K562 (cell line): ENCODE measurements around the gene RHOT1. TPM values are rescaled to one million over a fixed set of nuclear protein-coding genes. Genes with fewer than 3 reads are reported as not detected.

ENCODE experiments used
- CBX3 ChIP-seq, 2 experiments: IDR thresholded peaks; 1 replicate in 1 of 2; 2 replicates in 1 of 2; pipeline ENCODE4 v1.6.1; 2012; ENCODE audit warnings: inconsistent platforms in 2 of 2, low read length in 2 of 2, borderline replicate concordance in 1 of 2, control low read depth in 1 of 2
- ELF4 ChIP-seq: fragments of 450-650 bp; formaldehyde crosslinking; IDR thresholded peaks from 2 replicates; pipeline ENCODE4 v1.4.0; 2022; ENCODE audit warnings: missing genetic modification characterization
- GABPA ChIP-seq: fragments of 200-800 bp; sonication (Bioruptor generic); conservative IDR thresholded peaks from 2 replicates; pipeline ENCODE4 v1.6.1; 2016; ENCODE audit warnings: low read depth, missing genetic modification characterization, missing compliant biosample characterization
- MIER1 ChIP-seq: fragments of 450-650 bp; IDR thresholded peaks from 2 replicates; pipeline ENCODE4 v1.6.1; 2016; ENCODE audit warnings: antibody characterized with exemption, mild to moderate bottlenecking, low read depth
- ZBTB17 ChIP-seq: fragments of 450-650 bp; formaldehyde crosslinking; IDR thresholded peaks from 2 replicates; pipeline ENCODE4 v1.4.0; 2020; ENCODE audit warnings: mild to moderate bottlenecking
- ZNF408 ChIP-seq: fragments of 250-450 bp; sonication (Bioruptor Pico); IDR thresholded peaks from 2 replicates; pipeline ENCODE4 v1.4.0; 2020; ENCODE audit warnings: low read depth, mild to moderate bottlenecking, moderate library complexity
- ZNF551 ChIP-seq: fragments of 250-450 bp; sonication (Bioruptor Pico); IDR thresholded peaks from 2 replicates; pipeline ENCODE4 v1.5.0; 2021; ENCODE audit warnings: mild to moderate bottlenecking, moderate library complexity
- ZNF57 ChIP-seq: fragments of 450-650 bp; formaldehyde crosslinking; IDR thresholded peaks from 2 replicates; pipeline ENCODE4 v1.4.0; 2020; ENCODE audit warnings: mild to moderate bottlenecking, moderate library complexity
- ZNF584 ChIP-seq: fragments of 200-800 bp; sonication (Bioruptor generic); IDR thresholded peaks from 2 replicates; pipeline ENCODE4 v1.6.1; 2016; ENCODE audit warnings: low read depth, mild to moderate bottlenecking, missing genetic modification characterization, missing compliant biosample characterization
- ZNF778 ChIP-seq: fragments of 450-650 bp; formaldehyde crosslinking; IDR thresholded peaks from 2 replicates; pipeline ENCODE4 v1.4.0; 2020; ENCODE audit warnings: mild to moderate bottlenecking, moderate library complexity
- polyA plus RNA-seq, 8 experiments: library from polyadenylated mRNA; depleted of rRNA in 4 of 8; stranded (reverse) in 5 of 8; unstranded in 3 of 8; fragments of >200 nt; fragmentation: Nextera tagmentation in 2 of 8; fragmentation: Illumina TruSeq in 1 of 8; extraction: Ambion mirVana in 2 of 8; extraction: Trizol in 1 of 8; gene quantifications; 2 replicates each; pipeline versions ENCODE4 v1.2.1 to v1.2.3, GENCODE V29; 2011 to 2014; ENCODE audit warnings: inconsistent platforms in 1 of 8, missing spikeins in 1 of 8
- total RNA-seq, 7 experiments: library from RNA; depleted of rRNA in 6 of 7; stranded (reverse); fragments of >200 nt in 6 of 7; fragmentation: Illumina TruSeq in 2 of 7; extraction: Trizol in 2 of 7; gene quantifications; 2 replicates each; pipeline versions ENCODE4 v1.2.1 to v1.2.3, GENCODE V29; 2011 to 2021; ENCODE audit warnings: low replicate concordance in 1 of 7
- TF ChIP-seq, protein P1 (sequence below): fragments of 450-650 bp; IDR thresholded peaks from 2 replicates; pipeline ENCODE4 v1.6.1; 2016; ENCODE audit warnings: low read depth
- TF ChIP-seq, protein P2 (sequence below): fragments of 250-450 bp; sonication (Bioruptor Pico); IDR thresholded peaks from 2 replicates; pipeline ENCODE4 v1.5.0; 2021; ENCODE audit warnings: mild to moderate bottlenecking, borderline replicate concordance
- TF ChIP-seq, protein P3 (sequence below): sonication (generic); formaldehyde crosslinking; IDR thresholded peaks from 2 replicates; pipeline ENCODE4 v1.8.0; 2022; ENCODE audit warnings: mild to moderate bottlenecking, low read depth, missing genetic modification reagents
- TF ChIP-seq, protein P4 (sequence below): conservative IDR thresholded peaks from 2 replicates; pipeline ENCODE4 v1.6.1; 2011; ENCODE audit warnings: low read depth, mild to moderate bottlenecking, low read length; ENCODE audit not compliant: control insufficient read depth

RHOT1 gene
- total and polyA plus RNA-seq, 9 of the 15 experiments (the other 6 are each of a cell fraction or from before 2014, with no cell fraction given) = 23.0 to 101 (median 32.2) TPM

DNA sequence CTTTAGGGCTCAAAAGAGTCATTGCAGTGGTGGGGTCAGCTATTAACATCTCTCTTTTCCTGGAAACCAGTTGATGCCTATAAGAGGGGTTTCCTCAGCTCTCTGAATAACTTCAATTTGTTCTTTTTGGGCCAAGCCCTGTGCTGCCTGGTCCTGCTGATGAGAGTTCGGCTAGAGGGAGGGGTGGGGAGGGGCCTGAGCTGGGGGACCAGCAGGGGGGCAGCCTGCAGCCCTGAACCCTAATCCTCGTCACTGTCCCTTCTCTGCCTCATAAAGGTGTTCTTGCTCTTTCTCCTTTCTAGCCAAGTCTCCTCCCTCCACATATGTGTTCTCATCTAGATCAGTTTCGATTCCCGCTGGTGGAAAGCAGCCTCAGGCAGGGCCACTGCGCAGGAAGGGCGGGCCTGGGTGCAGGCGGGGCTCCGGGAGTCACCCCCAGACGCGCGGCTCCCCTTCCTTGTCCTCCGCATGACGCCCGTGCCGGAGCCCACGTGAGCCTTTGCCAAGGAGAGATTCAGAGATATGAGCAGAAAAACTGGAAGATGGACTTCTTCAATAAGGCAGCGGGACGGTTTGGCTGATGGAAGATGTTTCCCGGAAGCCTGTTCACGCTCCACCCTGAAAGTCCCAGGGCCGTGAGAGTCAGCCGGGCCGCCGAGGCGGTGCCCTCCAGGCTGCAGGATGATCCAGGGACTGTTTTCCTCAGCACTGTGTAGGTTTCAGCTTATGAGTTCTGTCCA lies 15.0 kb upstream of the RHOT1 start (continued):
- TF ChIP-seq, protein P1, sequence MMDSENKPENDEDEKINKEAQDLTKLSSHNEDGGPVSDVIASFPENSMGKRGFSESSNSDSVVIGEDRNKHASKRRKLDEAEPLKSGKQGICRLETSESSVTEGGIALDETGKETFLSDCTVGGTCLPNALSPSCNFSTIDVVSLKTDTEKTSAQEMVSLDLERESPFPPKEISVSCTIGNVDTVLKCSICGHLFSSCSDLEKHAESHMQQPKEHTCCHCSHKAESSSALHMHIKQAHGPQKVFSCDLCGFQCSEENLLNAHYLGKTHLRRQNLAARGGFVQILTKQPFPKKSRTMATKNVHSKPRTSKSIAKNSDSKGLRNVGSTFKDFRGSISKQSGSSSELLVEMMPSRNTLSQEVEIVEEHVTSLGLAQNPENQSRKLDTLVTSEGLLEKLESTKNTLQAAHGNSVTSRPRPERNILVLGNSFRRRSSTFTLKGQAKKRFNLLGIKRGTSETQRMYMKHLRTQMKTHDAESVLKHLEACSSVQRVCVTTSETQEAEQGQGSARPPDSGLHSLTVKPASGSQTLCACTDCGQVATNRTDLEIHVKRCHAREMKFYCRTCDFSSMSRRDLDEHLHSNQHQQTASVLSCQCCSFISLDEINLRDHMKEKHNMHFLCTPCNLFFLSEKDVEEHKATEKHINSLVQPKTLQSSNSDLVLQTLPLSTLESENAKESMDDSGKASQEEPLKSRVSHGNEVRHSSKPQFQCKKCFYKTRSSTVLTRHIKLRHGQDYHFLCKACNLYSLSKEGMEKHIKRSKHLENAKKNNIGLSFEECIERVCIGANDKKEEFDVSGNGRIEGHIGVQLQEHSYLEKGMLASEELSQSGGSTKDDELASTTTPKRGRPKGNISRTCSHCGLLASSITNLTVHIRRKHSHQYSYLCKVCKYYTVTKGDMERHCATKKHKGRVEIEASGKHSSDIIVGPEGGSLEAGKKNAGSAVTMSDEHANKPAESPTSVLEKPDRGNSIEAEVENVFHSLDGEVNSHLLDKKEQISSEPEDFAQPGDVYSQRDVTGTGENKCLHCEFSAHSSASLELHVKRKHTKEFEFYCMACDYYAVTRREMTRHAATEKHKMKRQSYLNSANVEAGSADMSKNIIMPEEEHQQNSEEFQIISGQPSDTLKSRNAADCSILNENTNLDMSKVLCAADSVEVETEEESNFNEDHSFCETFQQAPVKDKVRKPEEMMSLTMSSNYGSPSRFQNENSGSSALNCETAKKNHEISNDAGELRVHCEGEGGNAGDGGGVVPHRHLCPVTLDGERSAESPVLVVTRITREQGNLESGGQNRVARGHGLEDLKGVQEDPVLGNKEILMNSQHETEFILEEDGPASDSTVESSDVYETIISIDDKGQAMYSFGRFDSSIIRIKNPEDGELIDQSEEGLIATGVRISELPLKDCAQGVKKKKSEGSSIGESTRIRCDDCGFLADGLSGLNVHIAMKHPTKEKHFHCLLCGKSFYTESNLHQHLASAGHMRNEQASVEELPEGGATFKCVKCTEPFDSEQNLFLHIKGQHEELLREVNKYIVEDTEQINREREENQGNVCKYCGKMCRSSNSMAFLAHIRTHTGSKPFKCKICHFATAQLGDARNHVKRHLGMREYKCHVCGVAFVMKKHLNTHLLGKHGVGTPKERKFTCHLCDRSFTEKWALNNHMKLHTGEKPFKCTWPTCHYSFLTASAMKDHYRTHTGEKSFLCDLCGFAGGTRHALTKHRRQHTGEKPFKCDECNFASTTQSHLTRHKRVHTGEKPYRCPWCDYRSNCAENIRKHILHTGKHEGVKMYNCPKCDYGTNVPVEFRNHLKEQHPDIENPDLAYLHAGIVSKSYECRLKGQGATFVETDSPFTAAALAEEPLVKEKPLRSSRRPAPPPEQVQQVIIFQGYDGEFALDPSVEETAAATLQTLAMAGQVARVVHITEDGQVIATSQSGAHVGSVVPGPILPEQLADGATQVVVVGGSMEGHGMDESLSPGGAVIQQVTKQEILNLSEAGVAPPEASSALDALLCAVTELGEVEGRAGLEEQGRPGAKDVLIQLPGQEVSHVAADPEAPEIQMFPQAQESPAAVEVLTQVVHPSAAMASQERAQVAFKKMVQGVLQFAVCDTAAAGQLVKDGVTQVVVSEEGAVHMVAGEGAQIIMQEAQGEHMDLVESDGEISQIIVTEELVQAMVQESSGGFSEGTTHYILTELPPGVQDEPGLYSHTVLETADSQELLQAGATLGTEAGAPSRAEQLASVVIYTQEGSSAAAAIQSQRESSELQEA = no peak
- TF ChIP-seq GABPA (tag) (peak; percentile 66), ZNF551 (CRISPR knock-in tag) (no peak), ZNF778 (no peak), CBX3 (IDR thresholded peaks at IDR 0.05; ENCODE audit: borderline replicate concordance in 1 of 2, low read length in 2 of 2) (no peak), ZBTB17 (0 out of 2 replicates have a peak, but pooled peaks have one; percentile 27), ZNF57 (CRISPR knock-in tag) (no peak), MIER1 (no peak), ZNF408 (CRISPR knock-in tag) (no peak), ZNF584 (CRISPR knock-in tag) (no peak), ELF4 (no peak)
- TF ChIP-seq, protein P2, sequence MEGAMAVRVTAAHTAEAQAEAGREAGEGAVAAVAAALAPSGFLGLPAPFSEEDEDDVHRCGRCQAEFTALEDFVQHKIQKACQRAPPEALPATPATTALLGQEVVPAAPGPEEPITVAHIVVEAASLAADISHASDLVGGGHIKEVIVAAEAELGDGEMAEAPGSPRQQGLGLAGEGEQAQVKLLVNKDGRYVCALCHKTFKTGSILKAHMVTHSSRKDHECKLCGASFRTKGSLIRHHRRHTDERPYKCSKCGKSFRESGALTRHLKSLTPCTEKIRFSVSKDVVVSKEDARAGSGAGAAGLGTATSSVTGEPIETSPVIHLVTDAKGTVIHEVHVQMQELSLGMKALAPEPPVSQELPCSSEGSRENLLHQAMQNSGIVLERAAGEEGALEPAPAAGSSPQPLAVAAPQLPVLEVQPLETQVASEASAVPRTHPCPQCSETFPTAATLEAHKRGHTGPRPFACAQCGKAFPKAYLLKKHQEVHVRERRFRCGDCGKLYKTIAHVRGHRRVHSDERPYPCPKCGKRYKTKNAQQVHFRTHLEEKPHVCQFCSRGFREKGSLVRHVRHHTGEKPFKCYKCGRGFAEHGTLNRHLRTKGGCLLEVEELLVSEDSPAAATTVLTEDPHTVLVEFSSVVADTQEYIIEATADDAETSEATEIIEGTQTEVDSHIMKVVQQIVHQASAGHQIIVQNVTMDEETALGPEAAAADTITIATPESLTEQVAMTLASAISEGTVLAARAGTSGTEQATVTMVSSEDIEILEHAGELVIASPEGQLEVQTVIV (CRISPR knock-in tag) = no peak
- TF ChIP-seq, protein P3, sequence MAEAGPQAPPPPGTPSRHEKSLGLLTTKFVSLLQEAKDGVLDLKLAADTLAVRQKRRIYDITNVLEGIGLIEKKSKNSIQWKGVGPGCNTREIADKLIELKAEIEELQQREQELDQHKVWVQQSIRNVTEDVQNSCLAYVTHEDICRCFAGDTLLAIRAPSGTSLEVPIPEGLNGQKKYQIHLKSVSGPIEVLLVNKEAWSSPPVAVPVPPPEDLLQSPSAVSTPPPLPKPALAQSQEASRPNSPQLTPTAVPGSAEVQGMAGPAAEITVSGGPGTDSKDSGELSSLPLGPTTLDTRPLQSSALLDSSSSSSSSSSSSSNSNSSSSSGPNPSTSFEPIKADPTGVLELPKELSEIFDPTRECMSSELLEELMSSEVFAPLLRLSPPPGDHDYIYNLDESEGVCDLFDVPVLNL (CRISPR knock-in tag) = no peak
- TF ChIP-seq, protein P4, sequence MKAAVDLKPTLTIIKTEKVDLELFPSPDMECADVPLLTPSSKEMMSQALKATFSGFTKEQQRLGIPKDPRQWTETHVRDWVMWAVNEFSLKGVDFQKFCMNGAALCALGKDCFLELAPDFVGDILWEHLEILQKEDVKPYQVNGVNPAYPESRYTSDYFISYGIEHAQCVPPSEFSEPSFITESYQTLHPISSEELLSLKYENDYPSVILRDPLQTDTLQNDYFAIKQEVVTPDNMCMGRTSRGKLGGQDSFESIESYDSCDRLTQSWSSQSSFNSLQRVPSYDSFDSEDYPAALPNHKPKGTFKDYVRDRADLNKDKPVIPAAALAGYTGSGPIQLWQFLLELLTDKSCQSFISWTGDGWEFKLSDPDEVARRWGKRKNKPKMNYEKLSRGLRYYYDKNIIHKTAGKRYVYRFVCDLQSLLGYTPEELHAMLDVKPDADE = no peak
